Measurements from ENCODE around the gene MRPS14.
"Not testable (repeated sequence)": the region's sequence is repeated elsewhere in the genome, so short reads cannot be mapped to it uniquely, and the experiment has no call there.

The MRPS14 gene

DNA sequence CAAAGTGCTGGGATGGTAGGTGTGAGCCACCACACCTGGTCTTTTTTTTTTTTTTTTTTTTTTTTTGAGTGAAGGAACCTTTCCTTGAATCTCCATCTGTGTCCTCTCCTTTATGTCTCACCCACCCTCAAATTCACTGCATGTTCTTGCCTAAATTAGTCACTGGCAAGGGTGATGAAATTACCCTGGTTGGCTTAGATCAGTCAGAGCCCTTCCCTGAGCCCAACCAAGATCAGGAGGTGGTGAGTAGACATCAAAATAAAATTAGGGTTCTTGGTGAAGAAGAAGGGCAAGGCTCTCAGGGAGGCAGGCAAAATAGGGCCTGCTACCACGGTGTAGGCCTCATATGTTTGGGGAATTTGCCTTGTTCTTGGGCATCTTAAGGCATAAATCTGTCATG is 39.1 kb upstream of the MRPS14 start:
- DNase-seq (ENCODE audit: low read depth) = no peak
- H3K4me3 ChIP-seq (ENCODE audit: low read depth, low read length) = no peak overlapping the region
- TF ChIP-seq, protein P1, sequence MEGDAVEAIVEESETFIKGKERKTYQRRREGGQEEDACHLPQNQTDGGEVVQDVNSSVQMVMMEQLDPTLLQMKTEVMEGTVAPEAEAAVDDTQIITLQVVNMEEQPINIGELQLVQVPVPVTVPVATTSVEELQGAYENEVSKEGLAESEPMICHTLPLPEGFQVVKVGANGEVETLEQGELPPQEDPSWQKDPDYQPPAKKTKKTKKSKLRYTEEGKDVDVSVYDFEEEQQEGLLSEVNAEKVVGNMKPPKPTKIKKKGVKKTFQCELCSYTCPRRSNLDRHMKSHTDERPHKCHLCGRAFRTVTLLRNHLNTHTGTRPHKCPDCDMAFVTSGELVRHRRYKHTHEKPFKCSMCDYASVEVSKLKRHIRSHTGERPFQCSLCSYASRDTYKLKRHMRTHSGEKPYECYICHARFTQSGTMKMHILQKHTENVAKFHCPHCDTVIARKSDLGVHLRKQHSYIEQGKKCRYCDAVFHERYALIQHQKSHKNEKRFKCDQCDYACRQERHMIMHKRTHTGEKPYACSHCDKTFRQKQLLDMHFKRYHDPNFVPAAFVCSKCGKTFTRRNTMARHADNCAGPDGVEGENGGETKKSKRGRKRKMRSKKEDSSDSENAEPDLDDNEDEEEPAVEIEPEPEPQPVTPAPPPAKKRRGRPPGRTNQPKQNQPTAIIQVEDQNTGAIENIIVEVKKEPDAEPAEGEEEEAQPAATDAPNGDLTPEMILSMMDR (IDR thresholded peaks at IDR 0.05; ENCODE audit: insufficient read depth, low read depth, low read length, missing control alignments) = no peak

DNA sequence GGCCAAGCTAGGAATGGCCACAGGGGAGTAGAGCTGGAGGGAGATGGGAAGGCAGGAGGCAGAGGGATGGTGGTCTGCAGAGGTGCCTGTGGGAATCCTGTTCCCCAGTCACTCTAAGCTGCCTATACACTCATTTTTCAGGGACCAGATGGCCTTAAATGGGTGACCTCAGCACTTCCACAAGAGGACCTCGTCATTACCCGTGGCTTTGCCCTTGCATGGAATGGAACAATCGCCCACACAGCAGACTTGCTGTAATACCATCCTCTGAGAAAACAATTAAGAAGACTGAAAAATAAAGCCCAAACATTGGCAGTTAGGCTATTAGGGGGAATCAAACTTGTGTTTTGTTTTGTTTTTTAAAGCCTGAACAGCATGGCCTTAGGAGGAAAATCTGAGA is 31.5 kb upstream of the MRPS14 start:
- TF ChIP-seq, protein P1 (IDR thresholded peaks at IDR 0.05; ENCODE audit: insufficient read depth, low read depth, low read length, missing control alignments) = no peak
- H3K4me3 ChIP-seq (ENCODE audit: low read depth, low read length) = no peak overlapping the region
- no peak for DNase-seq (ENCODE audit: low read depth)

DNA sequence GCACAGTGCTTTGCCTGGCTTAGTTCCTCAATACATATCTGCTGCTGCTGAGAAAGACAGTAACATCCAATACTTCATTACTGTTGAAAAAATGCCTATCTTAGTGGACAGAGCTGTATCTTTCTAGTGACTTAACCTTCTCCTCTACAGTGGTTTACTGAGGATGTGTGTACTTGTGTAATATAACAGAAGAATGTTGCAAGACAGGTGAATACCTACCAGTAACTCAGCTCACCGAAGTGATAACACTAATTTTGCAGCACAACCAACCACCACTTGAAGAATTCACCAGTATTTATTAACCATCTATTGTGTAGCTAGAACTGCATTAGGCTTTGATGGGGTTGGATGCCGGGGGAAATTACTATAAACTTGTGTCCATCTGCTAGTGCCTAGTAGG is 27.8 kb upstream of the MRPS14 start:
- DNase-seq (ENCODE audit: low read depth) = no peak
- no peak overlapping the region for H3K4me3 ChIP-seq (ENCODE audit: low read depth, low read length)
- TF ChIP-seq, protein P1 (IDR thresholded peaks at IDR 0.05; ENCODE audit: insufficient read depth, low read depth, low read length, missing control alignments) = no peak

DNA sequence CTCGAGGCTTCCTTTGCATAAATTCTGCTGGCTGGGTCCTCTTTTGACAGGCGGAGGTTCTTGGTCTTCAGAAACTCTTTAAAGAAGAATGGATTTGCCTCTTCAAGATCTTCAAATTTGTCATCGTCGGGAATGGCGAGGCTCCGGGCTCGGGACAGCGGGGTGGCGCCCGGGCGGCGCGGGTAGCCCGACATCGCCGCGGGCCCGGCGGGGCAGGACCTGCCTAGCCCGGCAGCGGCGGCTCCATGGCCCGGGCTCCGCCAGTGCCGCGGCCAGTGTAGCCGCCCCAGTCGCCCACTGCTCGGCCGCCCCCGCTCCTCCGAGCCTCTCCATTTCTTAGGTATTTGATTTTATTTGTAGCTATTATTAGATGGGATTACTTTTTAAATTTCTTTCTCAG is 22.3 kb upstream of the MRPS14 start:
- DNase-seq (ENCODE audit: low read depth) = no peak
- TF ChIP-seq, protein P1 (IDR thresholded peaks at IDR 0.05; ENCODE audit: insufficient read depth, low read depth, low read length, missing control alignments) = no peak
- H3K4me3 ChIP-seq (ENCODE audit: low read depth, low read length) = no peak overlapping the region

DNA sequence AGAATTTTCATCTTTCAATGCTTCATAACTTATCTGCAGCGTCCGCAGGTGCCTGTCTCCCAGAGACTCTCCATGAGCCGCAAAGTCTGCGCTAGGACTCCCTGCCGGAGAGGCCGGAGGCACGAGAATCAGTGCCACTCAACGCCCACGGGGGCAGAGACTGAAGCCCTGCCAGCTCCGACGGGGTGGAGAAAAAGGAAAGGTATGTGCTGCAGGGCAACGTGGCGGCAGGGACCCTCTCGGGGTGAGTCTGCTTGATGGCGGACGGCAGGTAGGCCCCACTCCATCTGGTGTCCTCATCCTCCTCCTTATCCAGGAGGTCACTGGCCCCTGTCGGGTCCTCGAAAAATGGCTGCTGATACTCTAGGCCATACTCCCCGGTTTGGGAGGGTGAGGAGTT is 21.9 kb upstream of the MRPS14 start:
- no peak overlapping the region for H3K4me3 ChIP-seq (ENCODE audit: low read depth, low read length)
- TF ChIP-seq, protein P1 (IDR thresholded peaks at IDR 0.05; ENCODE audit: insufficient read depth, low read depth, low read length, missing control alignments) = no peak
- no peak for DNase-seq (ENCODE audit: low read depth)

DNA sequence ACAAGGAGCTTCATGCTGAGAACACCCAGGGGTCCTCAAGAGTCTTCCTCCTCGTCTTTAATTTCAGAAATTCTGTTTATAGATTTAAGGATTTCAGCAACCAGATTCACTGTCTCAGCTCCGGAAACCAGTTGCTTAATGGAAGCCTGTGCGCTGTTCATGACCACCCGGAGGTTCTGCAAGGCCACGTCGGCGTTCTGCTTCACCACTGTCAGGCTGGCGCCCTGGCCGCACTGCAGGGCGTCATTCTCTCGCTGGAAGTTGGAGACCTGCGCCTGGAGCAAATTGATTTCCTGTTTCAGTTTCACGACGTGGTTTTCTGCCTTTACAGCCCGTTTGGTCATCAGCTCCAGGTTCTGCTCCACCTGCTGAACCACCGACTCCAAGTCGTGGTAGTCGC is 21.4 kb upstream of the MRPS14 start:
- not testable (repeated sequence) for DNase-seq (ENCODE audit: low read depth); H3K4me3 ChIP-seq (ENCODE audit: low read depth, low read length)

DNA sequence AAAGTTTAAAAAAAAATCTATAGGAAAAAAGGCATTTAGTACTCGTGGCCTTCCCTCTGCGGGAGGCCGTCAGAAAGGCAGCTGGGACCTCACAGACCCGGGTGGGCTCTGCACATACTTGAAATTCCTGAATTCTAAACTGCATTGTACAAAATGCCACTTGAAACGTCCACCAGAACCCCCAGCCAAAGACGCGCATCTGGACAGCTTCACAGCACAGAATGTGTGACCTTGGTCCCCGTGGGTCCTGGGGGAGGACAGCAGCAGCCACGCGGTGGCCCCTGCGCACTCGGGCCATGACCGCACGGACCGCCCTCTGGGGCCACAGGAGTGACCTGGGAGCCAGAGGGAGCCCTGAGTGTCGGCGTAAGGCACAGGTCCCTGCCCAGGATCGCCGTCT is 20.6 kb upstream of the MRPS14 start:
- TF ChIP-seq, protein P1 (IDR thresholded peaks at IDR 0.05; ENCODE audit: insufficient read depth, low read depth, low read length, missing control alignments) = no peak
- no peak overlapping the region for H3K4me3 ChIP-seq (ENCODE audit: low read depth, low read length)
- DNase-seq (ENCODE audit: low read depth) = no peak

DNA sequence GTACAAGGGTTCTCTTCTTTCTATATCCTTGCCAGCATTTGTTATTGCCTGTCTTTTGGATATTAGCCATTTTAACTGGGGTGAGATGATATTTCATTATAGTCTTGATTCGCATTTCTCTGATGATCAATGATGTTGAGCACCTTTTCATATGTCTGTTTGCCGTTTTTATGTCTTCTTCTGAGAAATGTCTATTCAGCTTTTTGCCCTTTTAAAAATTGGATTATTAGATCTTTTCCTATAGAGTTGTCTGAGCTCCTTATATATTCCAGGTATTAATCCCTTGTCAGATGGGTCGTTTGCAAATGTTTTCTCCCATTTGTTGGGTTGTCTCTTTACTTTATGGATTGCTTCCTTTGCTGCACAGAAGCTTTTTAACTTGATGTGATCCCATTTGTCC is 19.4 kb upstream of the MRPS14 start:
- H3K4me3 ChIP-seq (ENCODE audit: low read depth, low read length) = no peak overlapping the region
- DNase-seq (ENCODE audit: low read depth) = no peak
- TF ChIP-seq, protein P1 (IDR thresholded peaks at IDR 0.05; ENCODE audit: insufficient read depth, low read depth, low read length, missing control alignments) = no peak
